ENCODE data around the gene PRKG1.

DNA sequence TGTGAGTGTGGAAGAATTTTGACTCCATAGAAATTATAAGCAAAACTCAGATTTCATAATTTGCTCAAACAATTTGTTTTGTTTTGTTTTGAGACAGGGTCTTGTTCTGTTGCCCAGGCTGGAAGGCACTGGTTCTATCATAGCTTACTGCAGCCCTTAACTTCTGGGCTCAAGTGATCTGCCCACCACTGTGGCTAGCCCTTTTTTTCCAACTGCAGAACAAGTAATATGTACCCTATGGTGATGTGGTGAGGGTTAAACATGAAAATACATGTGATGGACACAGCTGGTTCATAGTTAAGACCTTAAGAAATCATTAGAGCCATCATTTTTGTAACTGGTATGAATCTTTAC lies 594.0 kb downstream of the PRKG1 start:
- TF ChIP-seq, protein P1, sequence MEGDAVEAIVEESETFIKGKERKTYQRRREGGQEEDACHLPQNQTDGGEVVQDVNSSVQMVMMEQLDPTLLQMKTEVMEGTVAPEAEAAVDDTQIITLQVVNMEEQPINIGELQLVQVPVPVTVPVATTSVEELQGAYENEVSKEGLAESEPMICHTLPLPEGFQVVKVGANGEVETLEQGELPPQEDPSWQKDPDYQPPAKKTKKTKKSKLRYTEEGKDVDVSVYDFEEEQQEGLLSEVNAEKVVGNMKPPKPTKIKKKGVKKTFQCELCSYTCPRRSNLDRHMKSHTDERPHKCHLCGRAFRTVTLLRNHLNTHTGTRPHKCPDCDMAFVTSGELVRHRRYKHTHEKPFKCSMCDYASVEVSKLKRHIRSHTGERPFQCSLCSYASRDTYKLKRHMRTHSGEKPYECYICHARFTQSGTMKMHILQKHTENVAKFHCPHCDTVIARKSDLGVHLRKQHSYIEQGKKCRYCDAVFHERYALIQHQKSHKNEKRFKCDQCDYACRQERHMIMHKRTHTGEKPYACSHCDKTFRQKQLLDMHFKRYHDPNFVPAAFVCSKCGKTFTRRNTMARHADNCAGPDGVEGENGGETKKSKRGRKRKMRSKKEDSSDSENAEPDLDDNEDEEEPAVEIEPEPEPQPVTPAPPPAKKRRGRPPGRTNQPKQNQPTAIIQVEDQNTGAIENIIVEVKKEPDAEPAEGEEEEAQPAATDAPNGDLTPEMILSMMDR (IDR thresholded peaks at IDR 0.05) = no peak
- TF ChIP-seq EP300 (IDR thresholded peaks at IDR 0.05) (no peak), POLR2A (IDR thresholded peaks at IDR 0.05) (no peak), POLR2AphosphoS5 (IDR thresholded peaks at IDR 0.05) (no peak)
